WTC11 (cell line): ENCODE measurements around the gene MCM7. TPM values are rescaled to one million over a fixed set of nuclear protein-coding genes. Genes with fewer than 3 reads are reported as not detected.

Source experiments
- ATAC-seq: fragments of 200-7000 bp; cut with Tn5 transposase; 2 replicates; pipeline ENCODE4 v1.10.0; 2021; ENCODE audit warnings: mild to moderate bottlenecking, moderate library complexity
- CTCF ChIA-PET: fragments of 300-600 bp; sonication (Branson Sonifier 250); formaldehyde crosslinking; loops from one replicate; lab custom pipeline; 2021; ENCODE audit warnings: antibody characterized with exemption; lab: Charles Lee
- POLR2A ChIA-PET: fragments of 350-600 bp; sonication (Branson Sonifier 250); formaldehyde crosslinking; loops from one replicate; lab custom pipeline; 2021; ENCODE audit warnings: antibody characterized with exemption; lab: Charles Lee
- DNase-seq: peaks from one replicate; pipeline ENCODE4 v3.0.0; 2021; ENCODE audit warnings: low spot score
- H3K27ac Mint-ChIP-seq: 2 replicates; pipeline ENCODE4 v1.8.0; 2021; ENCODE audit warnings: mixed read lengths
- H3K27me3 Mint-ChIP-seq: 2 replicates; pipeline ENCODE4 v1.8.0; 2021; ENCODE audit warnings: low read depth, mild to moderate bottlenecking, moderate library complexity, mixed read lengths
- H3K36me3 Mint-ChIP-seq: 2 replicates; pipeline ENCODE4 v1.8.0; 2021; ENCODE audit warnings: mixed read lengths
- H3K4me1 Mint-ChIP-seq: 2 replicates; pipeline ENCODE4 v1.8.0; 2022; ENCODE audit warnings: mixed read lengths
- H3K4me3 Mint-ChIP-seq: 2 replicates; pipeline ENCODE4 v1.8.0; 2021; ENCODE audit warnings: mild to moderate bottlenecking, moderate library complexity, mixed read lengths
- H3K9me3 Mint-ChIP-seq: 2 replicates; pipeline ENCODE4 v1.8.0; 2021; ENCODE audit warnings: mixed read lengths
- AFF4 ChIP-seq: sonication (generic); formaldehyde crosslinking; IDR thresholded peaks from 2 replicates; pipeline ENCODE4 v1.8.1; 2023; ENCODE audit warnings: mild to moderate bottlenecking, missing genetic modification reagents, borderline replicate concordance
- ATF1 ChIP-seq: sonication (generic); formaldehyde crosslinking; IDR thresholded peaks from 2 replicates; pipeline ENCODE4 v1.8.1; 2023; ENCODE audit warnings: mild to moderate bottlenecking, moderate library complexity, missing genetic modification reagents
- ATF6 ChIP-seq: sonication (generic); formaldehyde crosslinking; IDR thresholded peaks from 2 replicates; pipeline ENCODE4 v1.8.1; 2023; ENCODE audit warnings: mild to moderate bottlenecking, missing genetic modification reagents
- CDX4 ChIP-seq: fragments of 250-450 bp; sonication (Bioruptor Pico); IDR thresholded peaks from 2 replicates; pipeline ENCODE4 v1.9.0; 2021; ENCODE audit warnings: moderate library complexity, mild to moderate bottlenecking, inconsistent platforms, borderline replicate concordance
- E2F4 ChIP-seq: sonication (generic); formaldehyde crosslinking; IDR thresholded peaks from 2 replicates; pipeline ENCODE4 v1.8.1; 2022; ENCODE audit warnings: low read depth, mild to moderate bottlenecking, moderate library complexity, missing genetic modification reagents, borderline replicate concordance
- E2F5 ChIP-seq: sonication (generic); formaldehyde crosslinking; IDR thresholded peaks from 2 replicates; pipeline ENCODE4 v1.8.1; 2022; ENCODE audit warnings: mild to moderate bottlenecking, moderate library complexity, missing genetic modification reagents
- GABPB1 ChIP-seq: sonication (generic); formaldehyde crosslinking; IDR thresholded peaks from 2 replicates; pipeline ENCODE4 v1.8.1; 2023; ENCODE audit warnings: mild to moderate bottlenecking, missing genetic modification reagents
- GRHL2 ChIP-seq: fragments of 250-450 bp; sonication (Bioruptor Pico); IDR thresholded peaks from 2 replicates; pipeline ENCODE4 v1.8.0; 2022; ENCODE audit warnings: mild to moderate bottlenecking, moderate library complexity; ENCODE audit not compliant: insufficient replicate concordance, severe bottlenecking
- JAZF1 ChIP-seq: fragments of 250-450 bp; sonication (Bioruptor Pico); IDR thresholded peaks from 2 replicates; pipeline ENCODE4 v1.9.0; 2021; ENCODE audit warnings: moderate library complexity, mild to moderate bottlenecking, inconsistent platforms
- JUN ChIP-seq: sonication (generic); formaldehyde crosslinking; IDR thresholded peaks from 2 replicates; pipeline ENCODE4 v1.8.0; 2023; ENCODE audit warnings: mild to moderate bottlenecking, missing genetic modification reagents
- KAT7 ChIP-seq: sonication (generic); formaldehyde crosslinking; IDR thresholded peaks from 2 replicates; pipeline ENCODE4 v1.8.1; 2023; ENCODE audit warnings: missing genetic modification reagents, mild to moderate bottlenecking, borderline replicate concordance
- MXD4 ChIP-seq: fragments of 250-450 bp; sonication (Bioruptor Pico); IDR thresholded peaks from 2 replicates; pipeline ENCODE4 v1.8.0; 2021; ENCODE audit warnings: mild to moderate bottlenecking, moderate library complexity, borderline replicate concordance
- MYBL2 ChIP-seq: sonication (generic); formaldehyde crosslinking; IDR thresholded peaks from 2 replicates; pipeline ENCODE4 v1.8.1; 2023; ENCODE audit warnings: mild to moderate bottlenecking, moderate library complexity, missing genetic modification reagents
- NFATC4 ChIP-seq: fragments of 250-450 bp; sonication (Bioruptor Pico); IDR thresholded peaks from 2 replicates; pipeline ENCODE4 v1.9.0; 2021; ENCODE audit warnings: mild to moderate bottlenecking
- NR3C1 ChIP-seq: sonication (generic); formaldehyde crosslinking; conservative IDR thresholded peaks from 2 replicates; pipeline ENCODE4 v1.8.1; 2023; ENCODE audit warnings: low read depth, mild to moderate bottlenecking, missing genetic modification reagents
- OVOL2 ChIP-seq: fragments of 250-450 bp; sonication (Bioruptor Pico); IDR thresholded peaks from 2 replicates; pipeline ENCODE4 v1.9.0; 2021; ENCODE audit warnings: mild to moderate bottlenecking, borderline replicate concordance
- USF2 ChIP-seq: sonication (generic); formaldehyde crosslinking; IDR thresholded peaks from 2 replicates; pipeline ENCODE4 v1.8.1; 2023; ENCODE audit warnings: mild to moderate bottlenecking, missing genetic modification reagents, moderate library complexity
- ZMAT4 ChIP-seq: fragments of 250-450 bp; sonication (Bioruptor Pico); IDR thresholded peaks from 2 replicates; pipeline ENCODE4 v1.9.0; 2021; ENCODE audit warnings: mild to moderate bottlenecking
- ZNF138 ChIP-seq: sonication (generic); formaldehyde crosslinking; conservative IDR thresholded peaks from 2 replicates; pipeline ENCODE4 v1.8.1; 2022; ENCODE audit warnings: mild to moderate bottlenecking, moderate library complexity, missing genetic modification reagents
- ZNF219 ChIP-seq: sonication (generic); formaldehyde crosslinking; IDR thresholded peaks from 2 replicates; pipeline ENCODE4 v1.8.0; 2023; ENCODE audit warnings: missing genetic modification reagents, mild to moderate bottlenecking, borderline replicate concordance
- ZNF232 ChIP-seq: sonication (generic); formaldehyde crosslinking; IDR thresholded peaks from 2 replicates; pipeline ENCODE4 v1.8.0; 2022; ENCODE audit warnings: mild to moderate bottlenecking, missing genetic modification reagents
- ZNF317 ChIP-seq: sonication (generic); formaldehyde crosslinking; IDR thresholded peaks from 2 replicates; pipeline ENCODE4 v1.8.1; 2023; ENCODE audit warnings: low read depth, mild to moderate bottlenecking, moderate library complexity, missing genetic modification reagents, borderline replicate concordance
- ZNF425 ChIP-seq: fragments of 250-450 bp; sonication (Bioruptor Pico); conservative IDR thresholded peaks from 2 replicates; pipeline ENCODE4 v1.9.0; 2021; ENCODE audit warnings: mild to moderate bottlenecking
- total RNA-seq: library from RNA; stranded (reverse); gene quantifications from 3 replicates; pipeline ENCODE4 v1.2.3, GENCODE V29; 2021

MCM7 gene
- total RNA-seq, 1 experiment from 2014 or later = 351 TPM

GRCh38 chr7:100075418-100075817 is 25.8 kb downstream of the MCM7 start:
- ChIA-PET CTCF (interaction anchor here (1.1 kb wide), 1 partner anchor 85 kb away, joined by 3 read pairs; no protein-coding TSS in a partner anchor), POLR2A (no interaction called here)
- Mint-ChIP-seq H3K27me3 (peaks cover 13% of the 10 kb centered on the region), H3K9me3 (peaks cover 48% of the 10 kb centered on the region), H3K27ac (no peak overlapping the region), H3K4me1 (peaks cover 8% of the 10 kb centered on the region), H3K36me3 (peaks cover 93% of the 10 kb centered on the region), H3K4me3 (no peak overlapping the region)
- no peak for DNase-seq
- no peak for TF ChIP-seq ATF1 (CRISPR knock-in tag)
- TF ChIP-seq ZMAT4 (CRISPR knock-in tag) = no peak
- TF ChIP-seq GABPB1 (CRISPR knock-in tag) = no peak
- no peak for TF ChIP-seq MXD4 (CRISPR knock-in tag)
- TF ChIP-seq E2F5 = no peak
- no peak for TF ChIP-seq ATF6 (CRISPR knock-in tag)
- no peak for TF ChIP-seq NFATC4 (CRISPR knock-in tag)
- TF ChIP-seq E2F4 (CRISPR knock-in tag) = no peak
- TF ChIP-seq JAZF1 (CRISPR knock-in tag) = no peak
- TF ChIP-seq ZNF138 = no peak
- ATAC-seq = no peak

- Mint-ChIP-seq H3K9me3 (peaks cover 54% of the 10 kb centered on the region), H3K27me3 (peaks cover 13% of the 10 kb centered on the region), H3K4me1 (peaks cover 3% of the 10 kb centered on the region; the same call in 1 of the 2 replicates), H3K36me3 (peaks cover 94% of the 10 kb centered on the region), H3K27ac (no peak overlapping the region), H3K4me3 (no peak overlapping the region)
- TF ChIP-seq ZNF138 = no peak
- no peak for TF ChIP-seq ATF1 (CRISPR knock-in tag)
- TF ChIP-seq JUN (CRISPR knock-in tag) = no peak
- no peak for TF ChIP-seq GRHL2 (CRISPR knock-in tag)
- no peak for TF ChIP-seq USF2
- no peak for TF ChIP-seq CDX4 (CRISPR knock-in tag)
- TF ChIP-seq ZNF317 (CRISPR knock-in tag) = no peak
- no peak for TF ChIP-seq NR3C1 (CRISPR knock-in tag)
- TF ChIP-seq ZNF425 (CRISPR knock-in tag) = no peak
- TF ChIP-seq OVOL2 (CRISPR knock-in tag) = no peak
- no peak for TF ChIP-seq ZNF219 (CRISPR knock-in tag)
- TF ChIP-seq ZNF232 (CRISPR knock-in tag) = no peak
- TF ChIP-seq GABPB1 (CRISPR knock-in tag) = no peak
- no peak for TF ChIP-seq KAT7 (CRISPR knock-in tag)
- no peak for TF ChIP-seq MYBL2
- TF ChIP-seq AFF4 (CRISPR knock-in tag) = no peak
- ChIA-PET POLR2A (no interaction called here), CTCF (interaction anchor here (1.1 kb wide), 1 partner anchor 84 kb away, joined by 3 read pairs; no protein-coding TSS in a partner anchor)
- ATAC-seq (no peak), DNase-seq (no peak)
These were observed 26.4 kb downstream of the MCM7 start for GRCh38 chr7:100074841-100075240.
